GM19468 (cell line): ENCODE measurements around the gene PAXIP1.
"Not testable (repeated sequence)": the region's sequence is repeated elsewhere in the genome, so short reads cannot be mapped to it uniquely, and the experiment has no call there.

Experiments used
- ATAC-seq: cut with Tn5 transposase; IDR thresholded peaks from one replicate; pipeline ENCODE4 v1.9.1; 2021; ENCODE audit warnings: mild to moderate bottlenecking, moderate library complexity, moderate number of reproducible peaks; ENCODE audit not compliant: unreplicated experiment; ENCODE audit errors: extremely low read depth

Gene PAXIP1

GRCh38 chr7:154953006-154953684 lies 49.8 kb downstream of the PAXIP1 start:
- ATAC-seq = no peak

DNA sequence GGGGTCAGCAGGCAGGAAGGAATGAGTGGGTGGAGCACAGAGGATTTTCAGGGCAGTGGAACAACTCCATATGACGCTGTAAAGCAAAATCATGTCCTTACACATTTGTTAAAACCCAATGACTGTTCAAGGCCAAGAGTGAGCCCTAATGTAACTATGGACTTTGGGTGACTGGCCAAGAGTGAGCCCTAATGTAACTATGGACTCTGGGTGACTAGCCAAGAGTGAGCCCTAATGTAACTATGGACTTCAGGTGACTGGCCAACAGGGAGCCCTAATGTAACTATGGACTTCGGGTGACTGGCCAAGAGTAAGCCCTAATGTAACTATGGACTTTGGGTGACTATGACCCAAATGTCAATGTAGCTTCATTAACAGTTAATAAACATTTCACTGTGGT lies 52.0 kb downstream of the PAXIP1 start:
- no peak for ATAC-seq

DNA sequence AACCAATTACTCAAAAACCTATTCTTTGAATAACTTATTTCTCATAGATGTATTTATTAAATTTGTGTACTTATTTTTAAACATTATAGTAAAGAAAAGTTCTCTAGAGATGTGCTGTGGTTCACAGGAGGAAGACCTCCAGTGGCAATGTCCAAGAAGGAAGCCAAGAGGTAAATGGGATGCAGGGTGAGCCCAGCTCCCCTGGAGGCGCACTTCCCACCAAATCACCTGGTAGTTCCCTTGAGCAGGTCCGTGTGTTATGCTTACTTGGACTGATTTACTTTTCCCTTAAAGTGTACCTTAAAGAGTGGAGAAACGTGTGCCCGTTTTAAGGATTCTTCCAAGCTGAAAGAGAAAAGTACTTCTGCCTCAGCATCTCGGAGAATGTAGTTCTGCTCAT lies 55.3 kb downstream of the PAXIP1 start:
- no peak for ATAC-seq

- ATAC-seq = no peak
These were observed 56.8 kb downstream of the PAXIP1 start for GRCh38 chr7:154946166-154946565.

- no peak for ATAC-seq
These were observed 59.0 kb downstream of the PAXIP1 start for GRCh38 chr7:154943906-154944305.

GRCh38 chr7:154942691-154943090 lies 60.2 kb downstream of the PAXIP1 start:
- ATAC-seq = no peak

- ATAC-seq = no peak
These were observed 65.1 kb downstream of the PAXIP1 start for GRCh38 chr7:154937837-154938236.

DNA sequence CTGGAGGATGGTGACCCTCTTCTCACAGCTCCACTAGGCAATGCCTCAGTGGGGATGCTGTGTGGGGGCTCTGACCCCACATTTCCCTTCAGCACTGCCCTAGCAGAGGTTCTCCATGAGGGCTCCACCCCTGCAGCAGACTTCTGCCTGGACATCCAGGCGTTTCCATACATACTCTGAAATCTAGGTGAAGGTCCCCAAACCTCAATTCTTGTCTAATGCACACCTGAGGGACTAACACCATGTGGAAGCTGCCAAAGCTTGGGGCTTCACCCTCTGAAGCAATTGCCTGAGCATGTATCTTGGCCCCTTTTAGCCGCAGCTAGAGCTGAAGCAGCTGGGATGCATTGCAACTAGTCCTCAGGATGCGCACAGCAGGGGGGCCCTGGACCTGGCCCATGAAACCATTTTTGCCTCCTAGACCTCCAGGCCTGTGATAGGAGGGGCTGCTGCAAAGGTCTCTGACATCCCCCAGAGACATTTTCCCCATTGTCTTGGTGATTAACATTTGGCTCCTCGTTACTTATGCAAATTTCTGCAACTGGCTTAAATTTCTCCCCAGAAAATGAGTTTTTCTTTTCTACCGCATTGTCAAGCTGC lies 68.5 kb downstream of the PAXIP1 start:
- not testable (repeated sequence) for ATAC-seq

GRCh38 chr7:154931906-154932305 lies 71.0 kb downstream of the PAXIP1 start:
- no peak for ATAC-seq

- ATAC-seq = no peak
These were observed 73.8 kb downstream of the PAXIP1 start for GRCh38 chr7:154929006-154929726.

DNA sequence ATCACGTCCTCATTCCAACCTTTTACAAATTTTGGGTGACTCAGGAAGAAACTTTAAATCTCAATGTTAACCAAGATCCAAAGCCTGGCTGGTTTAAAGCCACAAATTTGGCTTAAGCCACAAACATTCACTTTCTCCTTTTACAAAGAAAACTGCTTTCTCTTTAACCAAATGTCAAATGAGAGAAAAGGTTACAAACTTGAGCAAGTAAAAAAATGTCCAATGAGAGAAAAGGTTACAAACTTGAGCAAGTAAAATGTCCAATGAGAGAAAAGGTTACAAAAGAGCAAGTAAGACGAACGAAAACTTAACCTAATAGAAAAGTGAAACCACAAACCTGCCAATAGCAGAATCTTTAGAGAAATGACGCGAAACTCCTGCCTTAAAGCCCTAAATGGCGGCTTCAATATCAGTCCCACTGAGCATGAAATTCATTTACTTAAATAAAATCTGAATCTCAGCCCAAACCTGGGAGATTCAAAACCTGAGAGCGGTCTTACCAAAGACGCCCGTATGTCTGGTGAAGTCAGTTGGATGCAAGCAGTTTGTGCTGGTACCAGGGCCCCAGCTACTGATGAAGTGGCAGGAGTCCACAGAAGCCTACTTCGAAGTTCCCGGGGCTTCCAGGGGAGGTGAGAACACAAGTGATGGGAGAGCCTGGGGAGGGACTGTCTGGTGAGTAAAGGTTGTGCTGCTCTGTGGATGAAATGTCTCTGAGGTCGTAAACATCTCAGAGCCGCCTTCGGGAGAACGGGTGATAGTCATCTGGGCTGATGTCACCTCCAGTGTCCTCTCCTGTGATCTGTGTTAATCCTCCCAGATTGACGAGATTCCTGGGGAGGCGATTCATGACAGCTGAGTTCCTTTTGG lies 74.6 kb downstream of the PAXIP1 start:
- peak; percentile 87 for ATAC-seq

DNA sequence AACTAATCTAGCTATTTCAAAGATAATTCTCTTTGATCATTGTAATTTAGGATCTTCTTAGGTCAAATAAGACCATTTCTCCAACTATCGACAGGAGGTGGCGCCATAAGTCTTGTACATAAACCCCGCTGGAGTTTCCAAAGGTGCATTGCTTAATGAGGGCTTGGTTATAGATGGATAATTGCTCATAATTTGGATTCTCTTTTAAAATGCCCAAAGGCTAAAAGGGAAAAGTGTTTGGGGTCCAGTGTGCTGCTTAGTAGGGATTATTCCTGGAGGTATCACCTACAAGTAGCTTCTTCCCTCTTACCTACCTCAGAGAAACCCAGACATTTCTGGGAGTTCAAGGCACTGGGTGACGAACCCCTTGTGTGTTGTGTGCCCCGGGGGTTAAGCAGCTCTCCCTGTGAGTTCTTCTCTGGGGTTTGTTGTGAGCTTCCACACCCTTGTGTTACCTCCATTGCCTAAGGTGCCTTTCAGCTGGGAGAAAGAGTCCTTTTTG lies 75.2 kb downstream of the PAXIP1 start:
- ATAC-seq = no peak

GRCh38 chr7:154922472-154922871 lies 80.5 kb downstream of the PAXIP1 start:
- ATAC-seq = not testable (repeated sequence)

GRCh38 chr7:154919344-154920225 lies 83.3 kb downstream of the PAXIP1 start:
- no peak for ATAC-seq

DNA sequence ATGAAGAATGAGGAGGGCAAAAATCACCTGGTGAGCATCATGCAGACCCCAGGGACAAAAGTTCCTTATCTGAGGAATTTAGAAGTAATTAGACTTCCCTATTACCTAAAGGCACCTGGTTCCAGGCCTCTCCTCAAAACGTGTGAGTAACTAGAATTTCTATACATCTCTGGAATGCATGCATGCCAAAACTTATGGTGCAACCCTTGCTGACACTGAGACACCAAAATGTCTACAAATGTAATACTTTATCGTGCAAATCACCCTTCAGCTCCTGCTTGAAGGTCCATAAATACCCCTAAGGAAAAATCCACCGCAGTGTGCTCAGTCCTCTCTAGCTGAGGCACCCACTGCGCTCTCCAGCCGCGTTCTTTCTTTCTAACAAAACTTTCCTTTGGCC lies 84.2 kb downstream of the PAXIP1 start:
- ATAC-seq = no peak

DNA sequence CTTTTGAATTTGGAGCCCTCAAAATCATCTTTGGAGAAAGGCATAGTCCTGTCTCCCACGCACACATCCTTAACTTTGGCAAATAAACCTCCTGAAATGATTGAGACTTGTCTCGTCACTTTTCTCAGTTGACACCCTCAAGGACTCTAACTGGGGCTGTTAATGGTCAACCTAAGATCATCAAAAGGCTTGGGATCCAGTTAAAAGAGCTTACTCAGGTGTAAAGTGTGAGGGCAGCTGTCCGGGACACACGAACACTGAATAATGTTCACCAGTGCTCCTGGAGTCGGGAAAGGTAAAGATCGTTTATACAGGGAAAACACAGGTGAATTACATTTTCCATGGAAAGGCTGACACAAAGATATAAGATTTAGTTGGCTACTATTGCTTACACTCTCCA lies 84.7 kb downstream of the PAXIP1 start:
- ATAC-seq = no peak

- ATAC-seq = no peak
These were observed 85.1 kb downstream of the PAXIP1 start for GRCh38 chr7:154917808-154918160.

DNA sequence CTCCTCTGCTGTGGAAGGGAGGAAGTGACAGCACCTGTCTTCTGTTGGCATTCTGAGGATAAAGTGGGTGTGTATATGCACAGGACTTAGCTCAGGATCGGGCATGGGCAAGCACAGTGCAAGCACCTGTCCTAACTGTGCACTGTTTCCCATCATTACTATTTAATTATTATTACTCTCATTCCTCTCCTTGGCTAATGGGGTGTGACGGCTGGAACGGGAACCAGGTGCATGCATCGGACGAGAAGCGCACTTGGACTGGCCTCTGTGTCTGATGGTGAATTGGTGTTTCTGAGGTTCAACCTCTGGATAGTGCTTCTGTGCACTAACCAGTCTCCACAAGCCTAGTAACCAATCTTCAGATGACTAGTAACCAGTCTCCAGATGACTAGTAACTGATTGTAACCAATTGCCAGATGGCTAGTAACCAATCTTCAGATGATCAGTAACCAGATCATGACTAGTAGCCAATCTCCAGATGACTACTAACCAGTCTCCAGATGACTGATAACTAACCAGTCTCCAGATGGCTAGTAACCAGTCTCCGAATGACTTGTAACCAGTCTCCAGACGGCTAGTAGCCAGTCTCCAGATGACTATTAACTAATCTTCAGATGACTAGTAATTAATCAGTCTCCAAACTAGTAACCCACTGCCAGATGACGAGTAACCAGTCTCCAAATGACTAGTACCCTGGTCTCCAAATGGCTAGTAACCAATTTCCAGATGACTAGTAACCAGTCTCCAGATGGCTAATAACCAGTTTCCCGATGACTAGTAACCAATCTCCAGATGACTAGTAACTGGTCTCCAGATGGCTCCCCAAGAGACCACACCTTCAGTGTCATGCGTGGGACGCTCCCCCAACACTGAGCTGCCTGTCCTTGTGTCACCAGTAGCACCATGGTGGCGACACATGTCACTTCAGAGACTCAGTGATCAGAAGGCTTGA lies 85.8 kb downstream of the PAXIP1 start:
- no peak for ATAC-seq
